Activated T-helper 9 cell treated with anti-CD3 and anti-CD28 coated beads, Interleukin-2, amount 50 U/mL, for 16 hours (primary cell): Measurements from ENCODE around the gene PTGR3.

Experiments
- DNase-seq: peaks from one replicate; pipeline ENCODE4 v3.0.0-alpha.2; 2020; ENCODE audit warnings: low read depth

PTGR3 gene

GRCh38 chr18:75169411-75169810 lies 39.5 kb downstream of the PTGR3 start:
- DNase-seq, result no peak

GRCh38 chr18:75168619-75169018 lies 40.3 kb downstream of the PTGR3 start:
- no peak for DNase-seq

GRCh38 chr18:75167759-75168618 lies 41.0 kb downstream of the PTGR3 start:
- DNase-seq, result no peak

- no peak for DNase-seq
Measured at GRCh38 chr18:75167137-75167536, 41.8 kb downstream of the PTGR3 start.

- no peak for DNase-seq
Measured at GRCh38 chr18:75165926-75166325, 43.0 kb downstream of the PTGR3 start.

- no peak for DNase-seq
Measured at GRCh38 chr18:75164479-75164878, 44.5 kb downstream of the PTGR3 start.

GRCh38 chr18:75163736-75164135 lies 45.2 kb downstream of the PTGR3 start:
- no peak for DNase-seq

GRCh38 chr18:75162978-75163377 lies 46.0 kb downstream of the PTGR3 start:
- no peak for DNase-seq

- no peak for DNase-seq
Measured at GRCh38 chr18:75162467-75162866, 46.5 kb downstream of the PTGR3 start.

- DNase-seq, result no peak
Measured at GRCh38 chr18:75161256-75162028, 47.5 kb downstream of the PTGR3 start.

GRCh38 chr18:75160364-75160763 lies 48.6 kb downstream of the PTGR3 start:
- DNase-seq, result no peak

GRCh38 chr18:75159646-75160356 lies 49.1 kb downstream of the PTGR3 start:
- no peak for DNase-seq

- DNase-seq, result no peak
Measured at GRCh38 chr18:75159238-75159518, 49.8 kb downstream of the PTGR3 start.
